GM21825 (cell line): Measurements from ENCODE around the gene COL1A1.

ENCODE experiments used
- ATAC-seq: cut with Tn5 transposase; IDR thresholded peaks from one replicate; pipeline ENCODE4 v1.9.1; 2021; ENCODE audit warnings: mild to moderate bottlenecking, moderate library complexity; ENCODE audit not compliant: unreplicated experiment

COL1A1 gene

DNA sequence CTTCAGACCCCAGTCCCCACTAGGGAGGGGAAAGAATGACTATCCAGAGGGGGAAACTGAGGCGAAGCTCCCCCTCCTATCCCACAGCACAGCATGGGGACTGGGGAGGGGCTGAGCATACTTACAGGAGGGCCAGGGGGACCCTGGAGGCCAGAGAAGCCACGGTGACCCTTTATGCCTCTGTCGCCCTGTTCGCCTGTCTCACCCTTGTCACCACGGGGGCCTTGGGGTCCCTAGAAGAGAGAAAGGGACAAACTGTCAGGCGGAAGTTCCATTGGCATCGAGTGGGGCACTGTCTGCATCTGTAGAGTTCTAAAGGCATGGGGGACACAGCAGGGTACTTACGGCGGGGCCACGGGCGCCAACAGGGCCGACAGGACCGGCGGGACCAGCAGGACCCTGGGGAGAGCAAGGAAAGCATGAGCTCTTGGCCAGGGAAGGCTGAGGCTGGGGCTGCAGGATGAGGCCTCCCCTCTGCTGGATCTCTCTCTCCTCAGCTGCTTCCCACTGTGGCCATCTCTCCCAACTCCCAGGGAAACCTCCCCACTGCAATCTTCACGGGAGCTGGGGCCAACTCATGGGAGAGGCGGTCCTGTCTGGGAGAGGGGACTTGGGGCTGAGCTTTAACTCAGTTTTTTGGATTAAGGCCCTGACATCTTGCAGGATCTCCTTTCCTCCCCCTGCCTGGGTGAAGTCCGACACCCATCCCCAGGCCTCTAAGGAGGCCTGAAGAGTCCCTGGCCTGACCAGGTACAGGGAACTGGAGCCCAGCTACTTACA is 13.5 kb downstream of the COL1A1 start:
- no peak for ATAC-seq

DNA sequence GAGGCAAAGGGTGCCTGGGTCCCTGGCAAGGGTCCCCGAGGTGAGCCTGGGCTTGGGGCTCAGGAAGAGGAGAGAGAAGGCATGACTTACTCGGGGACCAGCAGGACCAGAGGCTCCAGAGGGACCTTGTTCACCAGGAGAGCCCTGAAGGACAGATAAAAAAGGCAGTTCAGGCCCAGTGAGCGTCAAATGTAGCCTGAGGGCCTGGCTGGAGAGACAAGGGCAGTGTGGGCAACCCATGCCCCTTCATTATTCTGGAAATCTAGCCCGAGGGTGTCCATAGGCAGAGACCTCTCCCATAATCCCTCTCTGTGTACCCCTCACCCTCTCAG is 14.1 kb downstream of the COL1A1 start:
- no peak for ATAC-seq

DNA sequence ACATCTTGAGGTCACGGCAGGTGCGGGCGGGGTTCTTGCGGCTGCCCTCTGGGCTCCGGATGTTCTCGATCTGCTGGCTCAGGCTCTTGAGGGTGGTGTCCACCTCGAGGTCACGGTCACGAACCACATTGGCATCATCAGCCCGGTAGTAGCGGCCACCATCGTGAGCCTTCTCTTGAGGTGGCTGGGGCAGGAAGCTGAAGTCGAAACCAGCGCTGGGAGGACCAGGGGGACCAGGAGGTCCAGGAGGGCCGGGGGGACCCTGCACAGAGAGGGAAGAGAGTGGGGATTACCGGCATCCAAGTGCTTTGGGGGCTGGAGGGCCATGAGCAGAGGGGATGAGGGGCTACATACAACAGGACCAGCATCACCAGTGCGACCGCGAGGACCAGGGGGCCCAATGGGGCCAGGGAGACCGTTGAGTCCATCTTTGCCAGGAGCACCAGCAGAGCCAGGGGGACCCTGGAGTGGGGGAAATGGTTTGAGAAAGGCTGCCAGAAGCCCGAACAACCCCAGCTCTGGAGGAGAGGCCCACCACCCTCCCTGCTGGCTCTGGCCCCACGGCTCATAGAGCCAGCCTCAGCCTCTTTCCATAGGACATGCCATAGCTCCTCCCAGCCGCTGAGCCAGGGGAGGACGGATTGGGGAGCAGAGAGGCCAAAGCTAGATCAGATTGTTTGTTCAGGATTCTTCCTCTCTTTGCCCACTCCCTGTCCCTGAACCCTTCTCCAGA is 14.6 kb downstream of the COL1A1 start:
- ATAC-seq = no peak

DNA sequence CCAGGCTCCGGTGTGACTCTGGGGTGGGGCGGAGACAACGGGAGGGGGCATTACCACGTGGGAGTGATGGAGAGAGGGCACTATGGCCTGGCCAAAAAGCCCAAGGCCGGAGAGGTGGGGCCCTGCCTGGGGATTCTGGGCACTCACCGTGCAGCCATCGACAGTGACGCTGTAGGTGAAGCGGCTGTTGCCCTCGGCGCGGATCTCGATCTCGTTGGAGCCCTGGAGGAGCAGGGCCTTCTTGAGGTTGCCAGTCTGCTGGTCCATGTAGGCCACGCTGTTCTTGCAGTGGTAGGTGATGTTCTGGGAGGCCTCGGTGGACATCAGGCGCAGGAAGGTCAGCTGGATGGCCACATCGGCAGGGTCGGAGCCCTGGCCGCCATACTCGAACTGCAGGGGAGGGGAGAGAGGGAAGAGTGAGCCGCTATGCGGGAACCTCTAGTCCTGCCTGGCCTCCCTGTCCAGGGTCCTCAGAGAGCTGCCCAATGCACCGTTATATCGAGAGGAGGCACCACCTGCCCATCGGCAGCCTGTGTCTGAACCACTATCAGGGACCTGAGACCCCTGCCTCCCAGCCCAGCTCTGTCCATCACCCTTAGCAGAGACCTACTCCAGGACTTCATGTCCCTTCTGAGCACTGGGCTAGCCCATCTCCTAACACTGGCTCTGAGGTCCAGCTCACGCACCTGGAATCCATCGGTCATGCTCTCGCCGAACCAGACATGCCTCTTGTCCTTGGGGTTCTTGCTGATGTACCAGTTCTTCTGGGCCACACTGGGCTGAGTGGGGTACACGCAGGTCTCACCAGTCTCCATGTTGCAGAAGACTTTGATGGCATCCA is 15.6 kb downstream of the COL1A1 start:
- no peak for ATAC-seq

DNA sequence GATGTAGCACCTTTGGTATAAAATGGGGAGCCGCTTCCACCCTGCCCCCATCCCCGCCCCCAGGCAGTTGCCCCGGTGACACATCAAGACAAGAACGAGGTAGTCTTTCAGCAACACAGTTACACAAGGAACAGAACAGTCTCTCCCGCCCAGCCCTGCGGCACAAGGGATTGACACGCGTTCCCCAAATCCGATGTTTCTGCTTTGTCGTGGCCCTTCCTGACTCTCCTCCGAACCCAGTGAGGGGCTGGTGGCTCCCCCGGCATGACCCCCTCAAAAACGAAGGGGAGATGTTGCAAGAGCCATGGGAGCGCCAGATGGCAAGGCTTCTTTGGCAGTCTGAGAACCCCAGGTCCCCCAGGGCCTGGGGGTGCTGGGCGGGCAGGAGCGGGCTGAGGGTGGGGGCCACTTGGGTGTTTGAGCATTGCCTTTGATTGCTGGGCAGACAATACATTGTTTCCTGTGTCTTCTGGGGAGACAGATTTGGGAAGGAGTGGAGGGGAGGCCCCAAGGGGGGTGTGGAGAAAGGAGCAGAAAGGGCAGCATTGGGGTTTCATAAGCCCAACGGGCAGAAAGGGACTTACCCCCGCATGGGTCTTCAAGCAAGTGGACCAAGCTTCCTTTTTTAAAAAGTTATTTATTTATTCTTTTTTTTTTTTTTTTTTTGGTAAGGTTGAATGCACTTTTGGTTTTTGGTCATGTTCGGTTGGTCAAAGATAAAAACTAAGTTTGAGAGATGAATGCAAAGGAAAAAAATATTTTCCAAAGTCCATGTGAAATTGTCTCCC is 16.6 kb downstream of the COL1A1 start:
- ATAC-seq = no peak

DNA sequence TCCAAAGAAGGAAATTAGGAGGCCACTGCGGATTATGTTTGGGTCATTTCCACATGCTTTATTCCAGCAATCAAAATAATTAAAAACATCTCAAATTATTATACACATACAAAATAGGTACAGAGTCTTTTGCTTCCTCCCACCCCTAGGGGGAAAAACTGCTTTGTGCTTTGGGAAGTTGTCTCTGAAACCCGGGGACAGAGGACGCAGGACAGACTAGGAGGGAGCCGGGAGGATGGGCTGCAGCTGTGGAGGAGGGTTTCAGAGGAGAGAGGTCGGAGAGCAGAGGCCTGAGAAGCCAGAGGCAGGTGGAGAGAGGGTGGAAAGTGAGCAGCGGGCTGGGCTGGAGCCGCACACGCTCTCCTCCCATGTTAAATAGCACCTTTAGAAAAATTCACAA is 17.4 kb downstream of the COL1A1 start:
- ATAC-seq = no peak

DNA sequence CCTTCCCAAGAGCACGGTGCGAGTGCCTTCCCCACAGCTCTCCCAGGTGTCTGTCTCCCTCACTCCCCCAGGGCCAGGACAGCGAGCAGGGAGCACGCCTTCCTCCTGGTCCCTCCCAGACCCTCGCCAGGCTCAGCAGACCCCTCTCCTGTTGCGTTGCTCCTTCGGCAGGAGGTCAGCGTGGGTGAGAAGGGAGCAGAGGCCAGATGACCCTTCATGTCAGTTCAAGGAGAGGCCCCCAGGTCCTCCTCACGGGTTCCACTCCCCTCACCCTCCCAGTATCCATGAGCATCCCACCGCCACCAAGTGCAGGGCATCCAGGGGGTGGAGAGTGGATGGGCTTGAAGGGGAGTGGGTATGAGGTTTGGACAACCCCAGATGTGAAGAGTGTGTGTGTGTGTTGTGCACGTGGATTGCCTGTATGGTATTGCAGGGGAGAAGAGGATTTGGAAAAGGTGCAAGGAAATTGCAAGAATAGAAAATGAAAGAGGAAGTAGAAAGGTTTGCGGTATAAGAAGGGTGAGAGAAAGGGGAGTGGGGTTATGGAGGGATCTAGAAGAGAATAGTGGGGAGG is 17.9 kb downstream of the COL1A1 start:
- no peak for ATAC-seq

DNA sequence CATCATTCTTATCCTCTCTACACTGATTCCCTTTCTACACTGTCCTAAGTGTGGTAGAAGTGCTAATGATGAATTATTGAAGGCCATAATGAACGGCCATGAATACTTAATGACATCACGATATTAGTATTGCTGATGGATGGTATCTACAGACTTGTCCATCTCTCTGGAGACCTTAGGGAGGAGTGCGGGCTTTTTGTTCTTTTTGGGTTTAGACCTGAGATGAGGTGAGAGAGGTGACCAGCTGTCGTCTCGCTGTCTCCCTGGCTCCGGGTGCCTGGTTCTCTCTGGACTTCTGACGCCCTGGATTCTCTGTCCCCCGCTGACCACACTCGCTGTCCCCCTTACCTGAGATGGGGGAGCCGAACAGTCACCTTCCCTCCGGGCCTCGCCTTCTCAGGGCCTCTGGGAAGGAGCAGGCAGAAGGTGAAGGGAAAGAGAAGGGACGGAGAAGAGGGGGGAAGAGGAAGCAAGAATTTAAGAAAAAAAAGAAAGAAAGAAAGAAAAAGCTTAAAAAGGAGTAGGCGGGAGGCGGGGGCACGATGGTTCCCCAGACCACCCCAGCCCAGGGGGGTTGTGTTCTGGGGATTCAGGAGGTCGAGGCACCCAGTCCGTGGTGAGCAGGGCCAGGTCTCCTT is 18.5 kb downstream of the COL1A1 start:
- no peak for ATAC-seq

DNA sequence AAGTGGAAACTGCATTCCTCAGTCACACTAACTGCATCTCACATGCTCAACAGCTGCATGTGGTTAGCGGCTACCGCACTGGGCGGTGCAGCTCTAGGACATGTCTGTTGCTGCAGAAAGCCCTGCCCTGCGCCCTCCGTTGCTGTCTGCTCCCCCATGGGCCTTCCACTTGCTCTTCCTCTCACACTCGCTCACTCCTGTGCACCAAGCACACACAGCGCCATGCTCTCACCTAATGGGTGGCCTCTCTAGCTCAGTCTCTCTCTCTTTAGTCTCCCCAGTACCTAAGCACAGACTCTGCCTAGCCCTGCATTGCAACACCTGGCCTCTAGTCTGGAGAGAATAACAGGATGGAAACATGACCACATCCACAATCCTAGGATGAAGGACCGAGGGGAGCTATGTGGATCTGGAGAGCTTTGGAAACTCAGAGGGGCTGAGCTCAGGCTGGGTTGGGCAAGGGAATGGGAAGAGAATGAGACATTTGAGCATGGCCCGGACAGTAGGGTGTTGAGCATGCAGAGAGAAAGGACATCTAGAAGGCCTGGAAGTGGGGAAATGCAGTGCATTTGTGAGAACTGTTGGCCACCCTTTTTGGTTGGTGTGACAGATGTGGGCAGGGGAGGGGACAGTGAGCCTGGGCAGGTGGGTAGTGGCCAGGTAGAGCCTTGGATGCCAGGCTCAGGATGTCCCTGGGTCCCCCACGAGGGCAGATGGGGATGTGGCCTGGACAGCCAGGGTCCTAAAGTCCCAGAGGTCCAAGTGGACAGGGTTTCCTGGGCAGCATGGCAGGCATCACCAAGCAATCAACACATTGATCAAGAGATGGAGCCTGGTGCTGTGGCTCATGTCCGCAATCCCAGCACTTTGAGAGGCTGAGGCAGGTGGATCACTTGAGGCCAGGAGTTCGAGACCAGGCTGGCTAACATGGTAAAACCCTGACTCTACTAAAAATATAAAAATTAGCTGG is 19.6 kb downstream of the COL1A1 start:
- ATAC-seq = no peak

DNA sequence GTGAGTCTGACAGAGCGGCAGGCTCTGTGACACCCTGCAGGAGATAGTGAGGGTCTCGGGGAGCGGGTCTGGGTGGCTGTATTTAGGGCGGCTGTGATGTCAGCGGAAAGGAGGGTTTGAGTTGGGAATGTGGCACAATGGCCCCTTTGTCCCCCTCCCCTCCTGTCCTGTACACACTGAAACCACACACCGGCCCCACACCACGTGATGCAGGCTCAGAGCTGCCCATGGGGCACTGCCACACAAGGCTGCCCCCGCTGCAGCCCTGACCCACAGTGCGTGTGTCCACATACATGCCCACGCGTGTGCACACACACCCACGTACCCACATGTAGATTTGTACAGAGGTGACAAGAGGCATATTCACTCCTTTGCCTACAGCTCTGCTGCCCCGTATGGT is 20.3 kb downstream of the COL1A1 start:
- no peak for ATAC-seq

DNA sequence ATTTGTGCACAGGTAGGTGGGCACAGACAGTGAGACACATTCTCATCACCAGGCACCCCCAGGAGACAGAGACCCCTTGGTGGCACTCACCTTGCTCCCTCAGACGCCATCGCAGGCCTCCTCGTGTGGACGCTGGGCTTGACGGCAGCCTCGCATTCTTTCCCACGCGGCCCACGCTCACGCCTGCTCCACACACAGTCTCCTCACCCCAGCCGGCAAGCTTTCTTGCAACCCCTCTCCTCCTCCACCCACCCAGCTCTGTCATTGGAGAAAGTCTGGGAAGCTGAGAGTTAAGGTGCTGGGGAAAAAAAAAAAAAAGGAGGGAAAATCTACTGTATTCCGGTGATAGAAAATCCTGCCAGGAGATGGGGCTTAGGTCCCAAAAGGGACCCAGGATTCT is 20.8 kb downstream of the COL1A1 start:
- ATAC-seq = no peak

DNA sequence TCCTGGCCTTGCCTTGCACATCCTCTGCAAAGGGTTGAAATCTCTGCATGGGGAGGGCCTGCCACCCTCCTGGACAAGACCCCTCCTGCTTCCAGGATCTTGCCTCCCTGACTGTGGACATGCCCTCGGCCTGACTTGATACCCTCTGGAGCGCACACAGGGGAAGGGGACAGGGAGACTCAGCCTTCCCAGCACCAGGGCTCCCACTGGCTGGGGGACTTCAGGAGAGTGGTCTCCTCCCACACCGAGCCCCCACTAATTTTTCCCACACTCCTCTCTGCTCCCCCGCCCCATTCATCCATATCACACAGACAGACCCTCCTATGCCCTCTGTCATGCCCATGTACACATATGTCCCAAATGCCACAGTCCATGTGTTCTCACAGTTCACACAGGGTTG is 21.3 kb downstream of the COL1A1 start:
- no peak for ATAC-seq

DNA sequence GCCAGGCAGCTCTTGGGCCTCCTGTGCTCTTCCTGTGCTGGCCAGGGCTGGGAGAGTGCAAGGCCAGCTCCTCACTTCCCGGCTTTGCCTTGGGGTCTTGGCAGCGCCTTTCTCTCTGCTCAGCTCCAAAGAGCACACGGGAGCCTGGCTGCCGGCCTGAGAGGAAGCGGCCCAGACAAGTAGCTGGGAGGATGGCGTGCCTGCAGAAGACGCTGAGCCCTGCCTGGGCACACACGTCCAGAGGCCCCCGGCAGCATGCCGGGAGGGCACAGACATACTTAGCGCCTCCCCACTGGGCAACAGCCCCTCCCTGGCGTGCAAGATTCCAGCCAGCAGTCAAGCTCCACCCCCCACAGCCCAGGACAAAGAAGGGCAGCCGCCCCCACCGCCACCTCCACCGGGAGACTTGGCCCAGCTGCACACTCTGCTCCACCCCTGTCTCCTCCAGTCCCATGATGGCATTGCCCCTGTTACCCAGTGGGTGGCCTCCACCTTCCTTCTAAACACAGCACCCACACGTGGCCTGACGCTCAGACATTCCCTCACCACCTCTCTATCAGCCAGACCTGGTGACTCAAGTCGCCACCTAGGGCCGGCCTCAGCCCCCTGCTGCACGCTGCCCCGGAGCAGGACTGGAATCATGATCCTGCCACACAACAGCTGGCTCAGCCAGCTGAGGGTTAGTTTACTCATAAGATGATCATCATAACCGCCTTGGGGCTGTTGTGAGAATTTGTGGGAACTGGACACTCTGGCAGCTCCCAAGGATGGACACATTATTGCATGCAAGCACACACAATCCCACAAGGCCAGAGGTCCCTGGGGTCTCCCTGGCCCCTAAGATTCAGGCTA is 23.2 kb downstream of the COL1A1 start:
- ATAC-seq = no peak

DNA sequence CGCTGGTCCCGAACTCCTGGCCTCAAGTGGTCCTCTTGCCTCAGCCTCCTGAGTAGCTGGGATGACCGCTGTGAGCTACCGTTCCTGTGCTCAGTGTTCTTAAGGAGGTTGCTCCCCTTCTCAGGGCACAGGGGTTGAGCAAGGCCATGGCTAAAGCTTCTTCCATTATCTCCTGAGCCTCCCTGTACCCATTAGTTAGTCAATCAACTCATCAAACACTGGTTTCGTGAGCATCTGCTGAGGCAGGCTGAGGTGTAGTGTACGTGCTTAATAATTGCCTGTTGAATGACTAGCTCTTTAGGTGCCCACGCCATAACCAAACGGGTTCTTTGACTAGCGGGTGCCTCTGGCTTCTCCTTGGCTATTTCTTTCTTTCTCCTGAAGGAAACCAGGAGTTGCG is 24.0 kb downstream of the COL1A1 start:
- ATAC-seq = no peak

DNA sequence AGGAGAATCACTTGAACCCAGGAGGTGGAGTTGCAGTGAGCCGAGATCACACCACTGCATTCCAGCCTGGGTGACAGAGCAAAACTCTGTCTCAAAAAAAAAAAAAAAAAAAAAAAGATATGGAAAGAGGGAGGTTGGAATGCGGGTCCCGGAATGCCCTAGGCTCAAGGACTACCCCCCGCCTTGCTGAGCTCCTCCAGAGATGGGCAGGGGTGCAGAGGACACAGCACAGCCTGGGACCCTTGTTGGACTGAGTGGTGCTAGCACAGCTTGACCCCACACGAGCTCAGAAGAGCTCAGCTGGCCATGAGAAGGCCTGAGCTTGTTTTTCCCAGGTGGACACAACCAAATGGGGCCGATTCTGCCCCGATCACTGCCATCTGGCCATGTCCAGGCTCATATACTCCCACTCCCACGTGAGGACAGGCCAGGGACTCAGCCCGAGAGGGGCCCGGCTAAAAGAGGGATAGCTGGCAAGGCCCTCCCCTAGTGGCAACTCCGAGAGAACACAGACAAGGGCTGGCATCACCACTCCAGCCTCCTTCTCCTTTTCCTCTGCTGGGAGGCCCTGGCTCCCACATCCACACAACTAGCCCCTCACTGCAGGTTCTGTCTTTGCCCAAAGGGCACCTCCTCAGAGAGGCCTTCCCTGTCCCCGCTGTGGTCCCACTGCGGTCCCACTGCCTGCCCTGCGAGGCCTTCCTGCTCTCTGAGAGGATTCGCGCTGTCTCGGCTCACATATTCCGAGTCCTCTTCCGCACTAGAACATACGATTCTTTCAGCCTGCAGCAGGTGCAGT is 24.7 kb downstream of the COL1A1 start:
- no peak for ATAC-seq

DNA sequence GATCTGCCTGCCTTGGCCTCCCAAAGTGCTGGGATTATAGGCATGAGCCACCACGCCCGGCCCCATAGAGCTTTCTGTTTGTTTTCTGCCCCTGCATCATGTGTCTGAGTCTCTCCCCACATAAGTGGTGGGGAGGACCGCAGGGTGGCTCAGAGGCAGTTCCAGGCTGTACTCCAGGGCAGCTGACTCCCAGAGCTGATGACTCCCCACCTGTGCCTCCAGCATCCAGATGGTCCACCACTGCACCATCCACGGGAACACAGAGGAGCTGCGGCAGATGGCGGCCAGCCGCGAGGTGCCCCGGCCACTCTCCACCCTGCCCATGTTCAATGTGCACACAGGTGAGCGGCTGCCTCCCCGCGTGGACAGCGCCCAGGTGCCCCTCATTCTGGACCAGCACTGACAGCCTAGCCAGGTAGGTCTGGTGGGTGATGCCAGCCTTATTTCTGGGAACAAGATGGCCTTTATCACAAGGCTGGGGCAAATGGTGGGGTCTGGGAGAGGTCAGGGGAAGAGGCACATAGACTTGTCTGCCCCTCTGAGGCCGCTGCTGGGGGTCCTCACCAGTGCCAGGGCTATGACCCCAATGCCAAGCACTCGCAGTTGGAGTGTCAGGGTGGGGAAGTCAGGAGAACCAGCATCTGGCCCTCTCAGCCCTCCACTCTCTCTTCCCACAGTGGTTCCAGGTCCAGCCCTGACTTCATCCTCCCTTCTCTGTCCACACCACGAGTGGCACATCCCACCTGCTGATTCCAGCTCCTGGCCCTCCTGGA is 26.2 kb downstream of the COL1A1 start:
- ATAC-seq = no peak

DNA sequence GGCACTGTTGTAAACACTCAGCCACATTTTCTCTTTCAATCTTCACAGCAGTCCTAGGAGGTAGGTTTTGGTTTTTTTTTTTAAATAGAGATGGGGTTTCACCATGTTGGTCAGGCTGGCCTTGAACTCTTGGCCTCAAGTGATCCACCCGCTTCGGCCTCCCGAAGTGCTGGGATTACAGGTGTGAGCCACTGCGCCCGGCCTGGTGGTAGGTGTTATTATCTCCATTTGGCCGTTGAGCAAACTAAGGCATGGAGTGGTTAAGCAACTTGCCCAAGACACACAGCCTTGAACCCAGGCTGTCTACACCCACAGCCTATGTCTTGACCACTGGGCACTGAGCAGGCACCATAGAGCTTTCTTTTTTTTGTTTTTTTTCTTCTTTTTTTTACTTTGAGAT is 27.0 kb downstream of the COL1A1 start:
- ATAC-seq = no peak
